HepG2 (cell line): Measurements from ENCODE around the gene SMIM29. TPM values are rescaled to one million over a fixed set of nuclear protein-coding genes. Genes with fewer than 3 reads are reported as not detected.
A peak's percentile ranks its signal among the peaks of the same experiment; 100 is the strongest.

Experiments used
- ATAC-seq: fragments of 200-7000 bp; cut with Tn5 transposase; 3 replicates; pipeline ENCODE4 v1.9.1; 2020; ENCODE audit warnings: mild to moderate bottlenecking, moderate library complexity
- BruUV-seq: library from RNA; stranded (reverse); fragments of 400-500 nt; replicated peaks from 2 replicates; lab custom pipeline; 2021; lab: Mats Ljungman, UMichigan
- CTCF ChIA-PET: fragments of 300-600 bp; formaldehyde crosslinking; extraction: SDS; loops from one replicate; lab custom pipeline; 2021; ENCODE audit warnings: low total read pairs, inconsistent platforms, low intra/inter-chr PET ratio; lab: Yijun Ruan, JAX
- POLR2A ChIA-PET: fragments of 350-600 bp; sonication (Branson Sonifier 250); formaldehyde crosslinking; loops from one replicate; lab custom pipeline; 2020; ENCODE audit warnings: antibody characterized with exemption, inconsistent platforms; lab: Yijun Ruan, JAX
- DNase-seq: peaks from one replicate; pipeline ENCODE4 v3.0.0-alpha.2; 2015; ENCODE audit warnings: low spot score
- FAIRE-seq: peaks from 3 replicates; lab custom pipeline; 2011; peaks lifted over from hg19 to GRCh38; lab: Jason Lieb, UNC
- H2AFZ ChIP-seq: one replicate; pipeline ENCODE4 v1.6.1; 2011; ENCODE audit warnings: low read length, inconsistent platforms
- H3K27ac ChIP-seq: fragments of 300-600 bp; 3 replicates; pipeline ENCODE4 v1.8.0; 2011; ENCODE audit warnings: mixed run types, mild to moderate bottlenecking, mixed read lengths, low read length, inconsistent platforms; ENCODE audit not compliant: insufficient read depth; ENCODE audit errors: extremely low read length
- H3K27me3 ChIP-seq, 2 experiments: fragments of 200-600 bp in 1 of 2; 2 replicates in 1 of 2; 3 replicates in 1 of 2; pipeline versions ENCODE4 v1.6.0 to v1.8.0; 2011; ENCODE audit warnings: low read length in 2 of 2, mild to moderate bottlenecking in 2 of 2, moderate library complexity in 2 of 2, inconsistent platforms in 1 of 2; ENCODE audit not compliant: insufficient read depth in 2 of 2, control insufficient read depth in 1 of 2
- H3K36me3 ChIP-seq, 2 experiments: fragments of 200-600 bp in 1 of 2; replicated peaks in 1 of 2; 2 replicates in 1 of 2; 3 replicates in 1 of 2; pipeline versions ENCODE4 v1.5.1 to v1.8.0; 2011; ENCODE audit warnings: low read length in 2 of 2, inconsistent platforms in 1 of 2; ENCODE audit not compliant: insufficient read depth in 2 of 2, control insufficient read depth in 1 of 2
- H3K4me1 ChIP-seq: 2 replicates; pipeline ENCODE4 v1.5.1; 2012; ENCODE audit warnings: low read length, inconsistent platforms; ENCODE audit not compliant: insufficient read depth
- H3K4me2 ChIP-seq: 2 replicates; pipeline ENCODE4 v1.6.0; 2011; ENCODE audit warnings: low read depth, low read length, inconsistent platforms
- H3K4me3 ChIP-seq, 3 experiments: fragments of 200-600 bp in 1 of 3; sonication (generic), shearing (Covaris generic) in 1 of 3; replicated peaks in 1 of 3; 2 replicates each; pipeline ENCODE4 v1.5.1; 2011 to 2016; ENCODE audit warnings: low read length in 3 of 3, inconsistent platforms in 2 of 3, low read depth in 2 of 3, mild to moderate bottlenecking in 2 of 3, control low read depth in 1 of 3, mixed read lengths in 1 of 3; ENCODE audit not compliant: insufficient read depth in 1 of 3
- H3K79me2 ChIP-seq: one replicate; pipeline ENCODE4 v1.6.1; 2011; ENCODE audit warnings: low read length, inconsistent platforms; ENCODE audit not compliant: insufficient read depth
- H3K9ac ChIP-seq: 2 replicates; pipeline ENCODE4 v1.6.0; 2011; ENCODE audit warnings: mild to moderate bottlenecking, low read depth, low read length, inconsistent platforms; ENCODE audit not compliant: insufficient read depth
- H3K9me3 ChIP-seq: 2 replicates; pipeline ENCODE4 v1.5.1; 2012; ENCODE audit warnings: mild to moderate bottlenecking, low read length
- H4K20me1 ChIP-seq: 2 replicates; pipeline ENCODE4 v1.6.0; 2011; ENCODE audit warnings: inconsistent platforms, mild to moderate bottlenecking, low read length, moderate library complexity; ENCODE audit not compliant: insufficient read depth
- BORCS8-MEF2B ChIP-seq: sonication (generic); formaldehyde crosslinking; IDR thresholded peaks from 2 replicates; pipeline ENCODE4 v1.8.0; 2022; ENCODE audit warnings: mild to moderate bottlenecking, missing genetic modification reagents
- FOSL2 ChIP-seq: sonication (generic); formaldehyde crosslinking; IDR thresholded peaks from 2 replicates; pipeline ENCODE4 v1.4.0; 2020; ENCODE audit warnings: missing genetic modification reagents
- HNF4A ChIP-seq: sonication (generic); formaldehyde crosslinking; IDR thresholded peaks from 2 replicates; pipeline ENCODE4 v1.4.0; 2020; ENCODE audit warnings: missing genetic modification reagents
- KDM5B ChIP-seq: sonication (generic); formaldehyde crosslinking; IDR thresholded peaks from 2 replicates; pipeline ENCODE4 v1.4.0; 2020; ENCODE audit warnings: missing genetic modification reagents, mild to moderate bottlenecking, borderline replicate concordance
- NKX3-1 ChIP-seq: sonication (generic); formaldehyde crosslinking; IDR thresholded peaks from 2 replicates; pipeline ENCODE4 v1.5.0; 2020; ENCODE audit warnings: missing genetic modification reagents
- RARA ChIP-seq: IDR thresholded peaks from 2 replicates; pipeline ENCODE4 v1.6.1; 2016; ENCODE audit warnings: missing genetic modification reagents, missing compliant biosample characterization
- RXRA ChIP-seq: sonication (generic); formaldehyde crosslinking; IDR thresholded peaks from 2 replicates; pipeline ENCODE4 v1.5.1; 2020; ENCODE audit warnings: missing genetic modification reagents
- ZFP36L1 ChIP-seq: sonication (generic); formaldehyde crosslinking; IDR thresholded peaks from 2 replicates; pipeline ENCODE4 v1.8.0; 2022; ENCODE audit warnings: mild to moderate bottlenecking, missing genetic modification reagents, moderate library complexity
- ZNF253 ChIP-seq: sonication (generic); formaldehyde crosslinking; IDR thresholded peaks from 2 replicates; pipeline ENCODE4 v1.8.0; 2022; ENCODE audit warnings: mild to moderate bottlenecking, missing genetic modification reagents, borderline replicate concordance
- ZNF274 ChIP-seq: sonication (generic); formaldehyde crosslinking; IDR thresholded peaks from 2 replicates; pipeline ENCODE4 v1.5.1; 2020; ENCODE audit warnings: mild to moderate bottlenecking, missing genetic modification reagents
- ZNF33A ChIP-seq: sonication (generic); formaldehyde crosslinking; IDR thresholded peaks from 2 replicates; pipeline ENCODE4 v1.5.1; 2020; ENCODE audit warnings: missing genetic modification reagents, mild to moderate bottlenecking, moderate library complexity, borderline replicate concordance
- ZNF350 ChIP-seq: sonication (generic); formaldehyde crosslinking; IDR thresholded peaks from 2 replicates; pipeline ENCODE4 v1.4.0; 2020; ENCODE audit warnings: mild to moderate bottlenecking, low read depth, missing genetic modification reagents, borderline replicate concordance
- ZNF460 ChIP-seq: sonication (generic); formaldehyde crosslinking; IDR thresholded peaks from 2 replicates; pipeline ENCODE4 v1.5.1; 2020; ENCODE audit warnings: missing genetic modification reagents, mild to moderate bottlenecking, borderline replicate concordance
- ZNF550 ChIP-seq: sonication (generic); formaldehyde crosslinking; IDR thresholded peaks from 2 replicates; pipeline ENCODE4 v1.4.0; 2020; ENCODE audit warnings: mild to moderate bottlenecking, missing genetic modification reagents, borderline replicate concordance
- ZNF574 ChIP-seq: sonication (generic); formaldehyde crosslinking; IDR thresholded peaks from 2 replicates; pipeline ENCODE4 v1.4.0; 2020; ENCODE audit warnings: missing genetic modification reagents
- ZSCAN22 ChIP-seq: sonication (generic); formaldehyde crosslinking; IDR thresholded peaks from 2 replicates; pipeline ENCODE4 v1.4.0; 2020; ENCODE audit warnings: mild to moderate bottlenecking, missing genetic modification reagents
- WGBS: methylation state at CpG from one replicate; pipeline ENCODE4 v1.1.6; 2017; ENCODE audit warnings: low lambda C conversion rate; 5-methylcytosine and 5-hydroxymethylcytosine counted together
- in situ Hi-C: cut with HindIII; loops from 2 replicates; pipeline ENCODE4 v1.10.0; 2017; ENCODE audit warnings: low pct_unique_long_range_greater_than_20kb; ENCODE audit not compliant: extremely low pct_ligation_motif_present
- intact Hi-C: fragments of 100-400 bp; cut with micrococcal nuclease; formaldehyde crosslinking; loops from one replicate; pipeline ENCODE4 v1.10.0; 2022; ENCODE audit not compliant: unreplicated experiment
- polyA plus RNA-seq, 8 experiments: library from polyadenylated mRNA; depleted of rRNA in 3 of 8; stranded (reverse) in 7 of 8; unstranded in 1 of 8; fragments of >200 nt; fragmentation: Illumina TruSeq in 4 of 8; extraction: Trizol in 4 of 8; gene quantifications; 2 replicates each; pipeline versions ENCODE4 v1.2.1 to v1.2.3, GENCODE V29; 2011 to 2016; ENCODE audit warnings: low read depth in 4 of 8, missing spikeins in 1 of 8, mixed read lengths in 1 of 8; ENCODE audit not compliant: insufficient read depth in 1 of 8
- total RNA-seq, 5 experiments: library from RNA; depleted of rRNA; stranded (reverse); fragments of >200 nt; fragmentation: Illumina TruSeq; extraction: Trizol; gene quantifications; 2 replicates each; pipeline ENCODE4 v1.2.3, GENCODE V29; 2016; ENCODE audit warnings: low read depth in 1 of 5
- TF ChIP-seq, protein P1 (sequence below): sonication (generic); formaldehyde crosslinking; conservative IDR thresholded peaks from 2 replicates; pipeline ENCODE4 v1.4.0; 2020; ENCODE audit warnings: missing genetic modification reagents

SMIM29 gene
- total and polyA plus RNA-seq, 2 of the 13 experiments (the other 11 are each of a cell fraction or from before 2014, with no cell fraction given), result 8.8 to 15.3 TPM

GRCh38 chr6:34227761-34228421 lies 20.9 kb downstream of the SMIM29 start:
- Histone ChIP-seq H3K36me3 (no peaks in the 10 kb centered on the region), H3K4me3 (no peak overlapping the region), H2AFZ (no peak overlapping the region), H3K79me2 (no peaks in the 10 kb centered on the region), H3K9me3 (no peaks in the 10 kb centered on the region), H3K27ac (no peak overlapping the region), H4K20me1 (no peaks in the 10 kb centered on the region), H3K4me2 (no peak overlapping the region), H3K4me1 (peaks cover 47% of the 10 kb centered on the region), H3K27me3 (peaks cover 5 to 36% of the 10 kb centered on the region in 2 experiments; a peak in 3 of 5 replicates), H3K9ac (no peak overlapping the region)
- no TSS peak for BruUV-seq
- intact Hi-C loops, result no loop called here
- no peak for DNase-seq
- in situ Hi-C loops, result loop anchor here (25.0 kb wide), 1 partner anchor 384 kb away; no protein-coding TSS in a partner anchor
- WGBS, result 53% methylated on average over 16 of the region's 16 CpGs
- POLR2A ChIA-PET, result interaction anchor here (0.9 to 2.0 kb wide), 2 partner anchors 9 to 163 kb away, joined by 3 to 9 read pairs; partner anchors contain the start of gene HMGA1
- no peak for ATAC-seq
- CTCF ChIA-PET, result no interaction called here
- FAIRE-seq, result no peak
- no peak for TF ChIP-seq ZNF350 (CRISPR knock-in tag)
- TF ChIP-seq, protein P1, sequence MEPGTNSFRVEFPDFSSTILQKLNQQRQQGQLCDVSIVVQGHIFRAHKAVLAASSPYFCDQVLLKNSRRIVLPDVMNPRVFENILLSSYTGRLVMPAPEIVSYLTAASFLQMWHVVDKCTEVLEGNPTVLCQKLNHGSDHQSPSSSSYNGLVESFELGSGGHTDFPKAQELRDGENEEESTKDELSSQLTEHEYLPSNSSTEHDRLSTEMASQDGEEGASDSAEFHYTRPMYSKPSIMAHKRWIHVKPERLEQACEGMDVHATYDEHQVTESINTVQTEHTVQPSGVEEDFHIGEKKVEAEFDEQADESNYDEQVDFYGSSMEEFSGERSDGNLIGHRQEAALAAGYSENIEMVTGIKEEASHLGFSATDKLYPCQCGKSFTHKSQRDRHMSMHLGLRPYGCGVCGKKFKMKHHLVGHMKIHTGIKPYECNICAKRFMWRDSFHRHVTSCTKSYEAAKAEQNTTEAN (CRISPR knock-in tag), result no peak
- TF ChIP-seq ZNF574 (CRISPR knock-in tag), result no peak
- TF ChIP-seq RXRA (CRISPR knock-in tag), result peak; percentile 73; the same call in 1 of the 2 replicates
- TF ChIP-seq NKX3-1 (CRISPR knock-in tag), result no peak
- no peak for TF ChIP-seq HNF4A (CRISPR knock-in tag)
- peak; percentile 78 for TF ChIP-seq FOSL2 (CRISPR knock-in tag)
- no peak for TF ChIP-seq ZNF274 (CRISPR knock-in tag)
- TF ChIP-seq ZFP36L1 (CRISPR knock-in tag), result no peak
- TF ChIP-seq RARA, result peak; percentile 69
- 0 out of 2 replicates have a peak, but pooled peaks have one; percentile 26 for TF ChIP-seq KDM5B (CRISPR knock-in tag)
- no peak for TF ChIP-seq ZNF253 (CRISPR knock-in tag)
- no peak for TF ChIP-seq ZNF550 (CRISPR knock-in tag)
- no peak for TF ChIP-seq ZNF33A (CRISPR knock-in tag)
- TF ChIP-seq ZSCAN22, result no peak
- TF ChIP-seq ZNF460 (CRISPR knock-in tag), result peak; percentile 72
- no peak for TF ChIP-seq BORCS8-MEF2B (CRISPR knock-in tag)
